ENCODE data around the gene SPOPL.
"Not testable (repeated sequence)": the region's sequence is repeated elsewhere in the genome, so short reads cannot be mapped to it uniquely, and the experiment has no call there.

SPOPL gene

DNA sequence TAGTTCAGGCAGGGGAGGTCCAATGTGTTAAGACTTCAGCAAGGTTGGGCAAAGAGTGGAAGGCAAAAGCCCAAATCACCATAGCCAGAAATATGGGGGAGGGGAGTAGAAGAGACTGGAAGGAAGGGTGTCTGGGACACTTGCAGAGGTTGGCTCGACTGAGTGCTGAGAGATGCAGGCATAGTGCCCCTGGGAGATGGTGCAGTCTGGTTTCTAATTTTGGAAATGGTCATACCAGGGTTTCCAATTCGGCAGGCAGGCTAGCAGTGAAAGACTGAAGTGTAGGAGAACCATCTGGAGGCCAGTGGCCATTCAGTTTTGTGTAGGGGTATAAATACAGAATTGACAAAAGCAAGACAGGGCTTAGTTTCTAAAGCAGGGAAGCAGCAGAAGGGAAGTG is 6.2 kb upstream of the SPOPL start:
- DNase-seq: no peak

- no peak for DNase-seq
Observed at GRCh38 chr2:138496096-138496651, 5.4 kb upstream of the SPOPL start.

- DNase-seq: no peak
Observed at GRCh38 chr2:138497294-138497693, 4.3 kb upstream of the SPOPL start.

DNA sequence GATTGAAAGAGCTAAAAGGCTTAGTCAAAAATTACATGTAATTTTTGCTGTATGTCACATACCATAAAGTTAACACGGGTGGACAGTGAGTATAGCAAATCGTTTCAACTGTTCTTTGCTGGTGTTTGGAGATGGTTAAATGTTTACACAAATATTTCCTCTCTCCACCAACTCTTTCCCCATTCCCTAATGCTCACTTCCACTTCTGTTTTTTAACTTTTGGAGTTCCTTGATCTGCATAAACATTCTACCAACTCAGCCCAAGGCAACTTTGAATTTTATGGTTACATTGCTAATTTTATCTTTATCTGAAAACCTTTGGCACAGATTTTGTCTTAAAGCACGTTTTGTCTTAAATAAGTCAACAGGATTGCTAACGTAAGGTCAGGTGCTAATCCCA is 1.9 kb upstream of the SPOPL start:
- no peak for DNase-seq

DNA sequence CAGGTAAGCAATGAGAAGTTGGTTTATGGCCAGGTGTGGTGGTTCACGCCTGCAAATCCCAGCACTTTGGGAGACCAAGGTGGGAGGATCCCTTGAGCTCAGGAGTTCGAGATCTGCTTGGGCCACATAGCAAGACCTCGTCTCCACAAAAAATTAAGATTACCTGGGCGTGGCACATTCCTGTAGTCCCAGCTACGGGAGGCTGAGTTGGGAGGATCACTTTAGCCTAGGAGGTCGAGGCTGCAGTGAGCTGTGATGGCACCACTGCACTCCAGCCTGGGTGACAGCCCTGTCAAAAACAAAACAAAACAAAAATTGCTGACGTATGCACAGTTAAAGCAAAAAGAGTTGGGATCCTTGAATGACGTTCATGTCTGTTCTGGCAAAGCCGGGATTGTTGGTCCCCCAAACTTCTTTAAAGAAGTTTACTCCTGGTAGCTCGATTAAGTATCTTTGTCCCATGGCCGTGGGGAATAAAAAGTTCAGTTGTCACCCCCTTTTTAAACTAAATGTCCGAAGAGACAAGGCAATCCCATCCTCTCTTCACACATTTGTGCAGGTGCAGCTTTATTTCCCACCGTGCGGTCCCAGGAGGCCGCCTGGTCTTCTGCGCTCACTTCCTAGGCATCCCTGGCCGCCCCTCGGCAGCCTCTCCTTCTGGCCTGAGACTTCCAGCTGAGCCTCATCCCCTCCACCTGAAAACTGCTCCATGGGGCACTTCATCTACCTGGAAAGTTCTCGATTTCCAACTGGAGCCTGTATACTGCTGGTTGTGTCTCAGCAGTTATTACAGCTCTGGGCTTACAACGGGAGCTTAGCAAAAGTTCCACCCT is 762 bp upstream of the SPOPL start:
- DNase-seq: no peak

DNA sequence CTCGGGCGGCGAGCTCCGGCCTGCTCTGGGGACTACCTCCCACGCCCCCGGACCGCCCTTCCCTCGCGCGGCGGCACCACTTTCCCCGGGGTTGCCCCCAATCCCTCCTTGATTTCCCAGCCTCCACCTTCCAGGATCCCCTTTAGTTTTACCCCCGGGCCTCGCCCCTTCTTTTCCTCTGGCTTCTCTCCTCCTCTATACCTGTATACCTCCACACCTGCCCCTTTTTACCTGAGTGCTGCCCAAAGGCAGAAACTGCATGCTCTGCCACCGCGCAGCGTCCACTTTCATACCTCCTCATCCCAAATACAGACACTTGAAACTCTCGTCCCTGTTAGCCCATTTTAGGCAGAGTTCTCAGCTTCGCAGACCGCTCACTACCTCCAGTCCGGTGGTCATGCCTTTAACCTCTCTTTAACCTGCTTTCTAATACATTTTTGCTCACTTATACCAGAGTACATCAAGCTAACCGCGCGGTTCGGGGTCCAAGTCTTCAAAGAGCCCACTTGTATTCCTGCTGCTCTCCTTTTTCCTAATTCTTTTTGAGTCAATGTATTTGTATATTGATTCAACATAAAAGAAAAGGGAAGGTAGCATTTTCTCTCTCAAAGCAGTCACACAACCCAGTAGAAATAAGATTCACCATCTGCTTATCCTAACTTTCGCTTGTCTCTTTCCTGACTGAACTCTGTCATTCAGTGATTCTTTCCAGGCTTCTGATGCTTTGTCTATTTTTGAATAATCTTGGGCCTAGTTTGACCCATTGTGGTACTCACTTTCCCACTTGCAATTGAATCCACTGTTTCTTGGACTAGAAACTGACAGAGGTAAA is 901 bp downstream of the SPOPL start:
- DNase-seq: no peak

GRCh38 chr2:138503087-138503442 is 1.5 kb downstream of the SPOPL start:
- DNase-seq: no peak

GRCh38 chr2:138503652-138504051 is 2.1 kb downstream of the SPOPL start:
- DNase-seq: no peak

- no peak for DNase-seq
Observed at GRCh38 chr2:138504092-138504491, 2.5 kb downstream of the SPOPL start.

- no peak for DNase-seq
Observed at GRCh38 chr2:138504546-138505235, 3.1 kb downstream of the SPOPL start.

GRCh38 chr2:138507267-138507666 is 5.7 kb downstream of the SPOPL start:
- no peak for DNase-seq

DNA sequence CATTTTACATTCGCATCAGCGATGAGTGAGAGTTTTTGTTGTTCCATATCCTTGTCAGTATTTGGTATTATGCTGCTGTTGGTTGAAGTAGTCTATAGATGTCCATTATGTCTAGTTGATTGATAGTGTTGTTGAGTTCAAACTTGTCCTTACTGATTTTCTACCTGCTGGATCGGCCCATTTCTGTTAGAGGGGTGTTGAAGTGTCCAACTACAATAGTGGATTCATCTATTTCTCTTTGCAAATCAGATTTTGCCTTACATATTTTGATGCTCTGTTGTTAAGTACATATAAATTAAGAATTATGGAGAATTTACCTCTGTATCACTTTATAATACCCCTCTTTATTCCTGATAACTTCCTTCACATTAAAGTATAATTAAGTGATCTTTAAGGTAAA is 8.7 kb downstream of the SPOPL start:
- no peak for DNase-seq

DNA sequence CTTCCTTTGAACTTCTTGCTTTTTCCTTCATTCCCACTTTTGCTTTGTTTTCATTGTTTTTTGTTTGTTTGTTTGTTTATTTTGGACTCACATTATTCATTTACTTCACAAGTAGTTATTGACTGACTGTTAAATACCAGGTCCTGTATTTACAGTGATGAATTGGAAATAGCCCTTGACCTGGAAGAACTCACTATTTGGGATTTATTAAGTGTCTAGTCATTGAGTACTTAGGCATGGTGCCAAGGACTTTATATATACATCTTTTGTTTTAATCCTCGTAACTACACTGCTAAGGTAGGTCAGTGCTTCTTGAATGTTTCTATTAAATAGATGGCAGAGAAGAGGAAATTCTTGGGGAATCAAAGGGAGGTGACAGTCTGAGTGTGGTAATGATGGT is 11.1 kb downstream of the SPOPL start:
- DNase-seq: no peak

GRCh38 chr2:138514173-138514572 is 12.6 kb downstream of the SPOPL start:
- no peak for DNase-seq

DNA sequence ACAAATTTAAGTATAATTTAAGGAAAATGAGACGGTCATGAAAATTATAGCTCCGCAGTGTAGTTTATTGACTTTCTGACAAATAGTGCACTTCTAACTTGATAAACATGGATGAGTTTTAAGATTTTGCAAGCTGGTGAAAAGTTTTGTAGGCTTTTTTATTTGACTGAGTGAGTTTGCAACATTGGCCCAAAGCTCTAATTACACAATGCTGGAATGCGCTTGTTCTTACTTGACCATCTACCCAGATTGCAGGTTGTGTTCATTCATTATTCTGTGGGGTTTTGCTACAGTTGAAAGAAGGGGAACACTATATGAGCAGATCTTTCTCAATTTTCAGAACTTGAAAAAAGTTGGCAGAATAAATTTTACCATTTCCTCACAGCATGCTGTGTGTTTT is 13.5 kb downstream of the SPOPL start:
- no peak for DNase-seq

GRCh38 chr2:138516030-138516704 is 14.6 kb downstream of the SPOPL start:
- DNase-seq: no peak

DNA sequence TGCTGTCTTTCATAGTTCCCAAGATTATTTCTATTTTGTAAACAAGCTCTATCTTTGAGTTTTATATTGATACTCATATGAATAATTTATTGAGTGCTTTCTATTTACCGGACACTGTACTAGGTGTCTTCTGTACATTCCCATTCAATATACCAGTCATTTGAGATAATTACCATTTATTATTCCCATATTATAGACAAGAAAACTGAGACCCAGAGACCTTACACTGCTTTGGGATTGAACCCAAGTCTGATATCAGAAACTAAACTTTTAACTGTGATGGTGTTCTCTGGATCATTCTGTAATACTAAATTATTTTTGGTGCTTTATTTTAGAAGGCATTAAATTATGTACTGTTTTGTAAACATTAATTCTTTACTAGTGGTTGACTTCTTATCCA is 17.3 kb downstream of the SPOPL start:
- no peak for DNase-seq

DNA sequence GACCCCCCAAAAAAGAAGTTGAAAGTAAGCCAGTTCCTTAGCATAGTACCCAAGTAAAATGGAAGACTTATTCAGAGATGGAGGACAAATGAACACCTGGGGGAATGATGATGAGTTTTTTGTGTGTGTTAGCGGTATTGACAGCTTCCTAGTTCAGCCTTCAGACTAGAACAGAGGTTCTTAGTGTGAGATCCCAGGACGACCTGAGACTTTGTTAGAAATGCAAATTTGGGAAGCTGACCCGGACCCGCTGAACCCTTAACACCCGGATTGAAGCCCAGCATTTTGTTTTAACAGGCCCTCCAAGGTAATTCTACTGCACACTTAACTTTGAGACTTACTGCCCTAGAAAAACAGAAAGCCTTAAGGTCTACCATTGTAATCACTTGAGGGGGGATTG is 20.3 kb downstream of the SPOPL start:
- DNase-seq: no peak

DNA sequence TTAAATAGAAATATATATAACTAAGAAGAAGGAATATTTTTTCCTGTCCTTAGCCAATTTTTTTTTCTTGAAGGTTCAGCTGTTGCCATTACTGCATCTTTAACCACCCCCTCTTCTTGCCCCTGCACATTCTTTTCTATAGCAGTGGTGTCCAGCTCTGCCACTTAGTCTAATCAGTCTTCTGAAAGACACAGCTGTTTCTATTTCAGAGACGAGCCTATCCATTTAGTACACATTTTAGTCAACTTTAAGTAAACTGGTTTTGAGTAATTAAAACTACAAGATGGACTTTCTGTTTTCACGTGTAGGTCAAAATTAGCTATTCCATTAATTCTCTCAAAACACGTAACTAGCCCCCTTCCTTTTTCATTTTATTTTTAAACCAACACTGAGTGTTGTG is 21.0 kb downstream of the SPOPL start:
- DNase-seq: no peak

GRCh38 chr2:138523018-138523672 is 21.6 kb downstream of the SPOPL start:
- not testable (repeated sequence) for DNase-seq

DNA sequence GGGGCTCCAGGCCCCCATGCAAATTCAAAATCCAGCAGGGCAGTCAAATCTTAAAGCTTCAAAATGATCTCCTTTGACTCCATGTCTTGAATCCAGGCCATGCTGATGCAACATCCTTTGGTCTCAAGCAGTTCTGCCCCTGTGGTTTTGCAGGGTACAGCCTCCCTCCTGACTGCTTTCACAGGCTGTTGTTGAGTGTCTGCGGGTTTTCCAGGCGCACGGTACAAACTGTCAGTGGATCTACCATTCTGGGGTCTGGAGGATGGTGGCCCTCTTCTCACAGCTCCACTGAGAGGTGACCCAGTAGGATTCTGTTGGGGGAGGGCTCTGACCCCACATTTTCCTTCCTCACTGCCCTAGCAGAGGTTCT is 22.1 kb downstream of the SPOPL start:
- not testable (repeated sequence) for DNase-seq

GRCh38 chr2:138524353-138524752 is 22.8 kb downstream of the SPOPL start:
- DNase-seq: not testable (repeated sequence)
